CD4-positive, alpha-beta T cell treated with Interleukin-6 at 100 ng/mL for 8 hours (primary cell): ENCODE results near the gene ATXN7.

ENCODE experiments used
- DNase-seq: peaks from one replicate; pipeline ENCODE4 v3.0.0-alpha.2; 2020; ENCODE audit warnings: mixed read lengths, low spot score

The ATXN7 gene

DNA sequence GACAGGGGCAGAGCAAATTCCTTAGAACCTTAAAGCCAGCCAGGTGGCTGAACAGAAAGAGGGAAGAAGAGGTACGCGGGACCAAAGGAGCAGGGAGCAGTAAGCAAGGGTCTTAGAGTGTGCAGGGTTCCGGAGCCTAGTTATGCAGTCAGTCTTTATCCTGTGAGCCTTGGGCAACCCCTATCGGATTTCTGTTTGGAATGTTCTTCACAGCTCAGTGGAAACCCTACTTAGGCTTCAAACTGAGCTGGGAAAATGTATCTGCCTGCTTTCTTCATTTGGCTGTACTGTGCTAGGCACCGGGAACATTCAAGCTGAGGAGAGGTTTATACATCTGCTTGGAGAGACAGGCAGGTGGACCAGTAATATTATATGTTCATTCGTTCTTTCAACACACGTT lies 122.5 kb downstream of the ATXN7 start:
- DNase-seq: no peak

DNA sequence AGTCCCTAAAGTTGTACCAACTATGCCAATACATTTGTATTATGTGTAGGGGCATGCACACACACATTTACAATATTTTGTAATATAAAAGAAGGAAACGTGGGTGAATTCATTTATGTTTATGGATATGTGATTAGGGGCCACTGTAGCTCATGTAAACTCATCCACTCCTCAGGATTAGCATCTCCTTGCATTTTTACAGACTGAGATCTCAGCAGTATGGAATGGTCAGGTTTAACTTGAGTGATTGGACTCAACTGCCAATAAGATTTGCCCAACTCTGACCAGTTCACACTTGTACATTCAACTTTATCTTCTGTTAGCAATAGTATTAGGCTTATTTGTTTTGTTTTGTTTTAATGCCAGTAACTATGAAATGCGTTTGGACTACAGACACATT lies 123.2 kb downstream of the ATXN7 start:
- DNase-seq: no peak

GRCh38 chr3:63988943-63989342 lies 125.3 kb downstream of the ATXN7 start:
- no peak for DNase-seq

- DNase-seq: no peak
These were observed 126.5 kb downstream of the ATXN7 start for GRCh38 chr3:63990204-63990603.

- no peak for DNase-seq
These were observed 127.1 kb downstream of the ATXN7 start for GRCh38 chr3:63990733-63991132.

DNA sequence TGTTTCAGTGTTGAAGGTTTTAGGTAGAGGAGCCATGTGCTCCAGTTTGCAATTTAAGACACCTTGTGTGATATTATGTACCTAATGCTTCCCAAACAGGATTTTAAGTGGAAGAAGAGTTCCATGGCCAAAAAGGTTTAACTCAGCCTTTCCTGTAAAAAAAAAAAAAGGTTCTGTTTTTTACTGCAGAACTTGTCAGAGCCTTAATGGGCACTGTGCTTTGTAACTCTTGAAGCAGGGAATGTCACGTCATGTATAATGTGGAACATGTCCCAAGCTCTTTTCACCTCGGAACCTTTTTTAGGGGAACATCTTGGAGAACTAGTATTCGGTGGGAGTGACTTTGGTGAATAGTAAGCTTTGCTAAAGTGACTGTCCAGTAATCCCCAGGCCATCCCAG lies 128.0 kb downstream of the ATXN7 start:
- DNase-seq: no peak

- DNase-seq: no peak
These were observed 129.0 kb downstream of the ATXN7 start for GRCh38 chr3:63992516-63993209.

DNA sequence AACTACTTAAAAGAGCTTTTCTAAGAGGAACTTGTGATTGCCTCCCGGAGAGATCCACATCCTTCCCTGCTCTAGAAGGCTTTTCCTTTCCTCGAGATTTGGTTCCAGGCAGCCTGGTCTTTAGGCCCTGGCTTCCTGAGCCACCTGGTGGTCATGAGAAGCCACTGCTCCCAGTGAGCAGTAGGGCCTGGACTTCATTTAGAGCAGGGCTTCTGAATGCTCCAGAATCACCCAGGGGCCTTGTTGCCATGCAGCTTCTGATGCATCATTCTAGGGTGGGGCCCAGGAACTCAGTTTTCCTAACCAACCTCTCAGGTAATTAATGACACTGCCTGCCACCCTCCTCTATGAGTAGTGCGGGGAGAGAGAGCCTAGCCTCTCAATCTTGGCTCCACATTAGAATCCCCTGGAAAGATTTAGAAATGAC lies 130.0 kb downstream of the ATXN7 start:
- DNase-seq: peak; percentile 57

- DNase-seq: no peak
These were observed 131.4 kb downstream of the ATXN7 start for GRCh38 chr3:63995086-63995485.

DNA sequence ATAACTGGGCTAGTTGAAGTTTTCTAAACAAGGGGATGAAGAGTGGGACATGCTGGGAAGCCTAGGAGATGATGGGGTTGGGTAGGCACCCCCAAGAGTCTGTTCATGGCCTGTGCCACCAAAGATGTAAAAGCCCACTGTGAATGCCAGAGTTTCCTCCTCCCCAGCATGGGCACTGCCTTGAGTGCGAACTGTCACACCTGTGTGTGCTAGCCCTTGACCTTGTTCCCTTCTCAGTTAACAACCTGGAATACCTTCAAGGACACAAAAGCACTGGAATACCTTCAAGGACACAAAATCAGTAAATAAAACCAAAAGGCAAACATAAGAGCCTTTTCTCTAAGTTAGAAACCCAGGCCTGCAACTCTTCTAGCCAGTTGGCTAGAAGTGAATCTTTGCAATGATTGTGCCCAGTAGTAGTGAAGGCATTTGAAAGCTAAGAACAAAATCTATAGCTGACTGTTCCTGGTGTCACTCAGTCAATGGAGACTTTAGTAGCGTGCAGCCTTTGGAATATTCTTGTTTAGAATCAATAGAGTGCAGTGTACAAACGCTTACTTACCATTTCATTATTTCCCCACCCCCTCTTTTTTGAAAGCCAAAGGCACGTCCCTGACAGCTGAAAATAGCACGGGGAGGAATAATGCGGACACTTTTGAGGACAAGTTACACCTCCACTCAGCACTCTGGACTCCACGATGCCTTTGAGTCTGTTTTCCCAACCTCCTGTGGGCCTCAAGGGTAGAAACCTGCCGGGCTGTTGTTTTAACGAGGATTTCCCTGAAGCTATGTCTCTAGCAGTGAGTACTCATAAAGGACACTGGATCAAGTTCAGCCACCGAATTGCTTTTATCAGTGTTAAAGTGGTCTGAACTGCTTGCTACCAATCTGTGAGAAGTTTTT lies 135.4 kb downstream of the ATXN7 start:
- DNase-seq: no peak

- no peak for DNase-seq
These were observed 136.9 kb downstream of the ATXN7 start for GRCh38 chr3:64000453-64001055.

GRCh38 chr3:64002233-64002632 lies 138.6 kb downstream of the ATXN7 start:
- DNase-seq: no peak

- no peak for DNase-seq
These were observed 139.9 kb downstream of the ATXN7 start for GRCh38 chr3:64003589-64003988.

DNA sequence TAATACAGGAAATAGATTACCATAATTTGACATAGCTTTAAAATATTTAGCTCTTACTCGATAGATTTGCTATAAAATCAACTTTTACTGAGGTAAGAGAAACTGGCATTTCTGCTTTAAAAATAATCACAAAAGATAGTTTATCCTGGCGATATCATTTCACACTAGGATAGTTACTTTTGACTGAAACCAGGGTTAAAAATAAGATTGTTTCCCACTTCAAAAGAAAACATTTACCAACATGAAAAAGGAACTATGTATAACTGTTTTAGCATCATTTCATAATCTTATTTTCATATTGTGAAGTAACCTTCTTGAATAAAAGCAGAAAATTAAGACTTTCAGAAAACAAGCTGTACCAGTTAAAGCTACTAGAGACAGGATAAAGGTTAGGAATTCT lies 144.3 kb downstream of the ATXN7 start:
- no peak for DNase-seq

DNA sequence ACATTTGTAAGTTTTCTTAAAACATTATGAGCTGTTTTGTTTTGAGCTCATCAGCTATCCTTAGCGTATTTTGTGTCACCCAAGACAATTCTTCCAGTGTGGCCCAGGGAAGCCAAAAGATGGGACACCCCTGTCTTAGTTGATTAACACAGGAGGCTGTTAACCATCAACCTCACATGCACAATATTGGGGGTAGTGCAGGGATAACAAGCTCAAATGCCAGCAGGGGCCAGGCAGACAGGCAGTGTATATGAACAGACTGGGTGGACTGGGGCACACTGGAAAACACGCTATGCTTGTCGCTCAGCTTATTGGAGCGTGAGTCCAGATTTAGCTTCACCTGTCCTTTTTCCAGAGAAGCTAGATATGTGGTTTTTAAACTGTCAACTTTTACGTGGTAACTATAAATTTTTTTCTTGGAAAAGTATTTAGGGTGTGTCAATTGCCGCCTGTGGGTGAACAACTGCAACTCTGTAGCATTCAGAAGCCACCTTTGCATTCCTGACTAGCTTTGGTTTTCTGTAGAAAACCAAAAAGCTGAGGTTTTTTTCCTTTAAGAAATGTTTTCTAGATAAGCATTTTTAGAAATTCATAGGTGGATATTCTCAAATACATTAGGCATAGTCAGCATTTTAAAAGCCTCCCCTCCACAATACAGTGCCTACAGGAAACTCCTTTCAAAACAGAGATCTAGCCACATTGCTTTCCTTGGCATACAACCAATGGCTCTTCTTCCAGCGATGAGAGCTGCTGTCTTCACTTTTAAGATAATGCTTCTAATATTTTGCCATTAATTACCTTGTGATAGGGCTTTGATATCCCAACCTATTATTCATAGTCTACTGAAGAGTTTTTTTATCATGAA lies 145.1 kb downstream of the ATXN7 start:
- DNase-seq: no peak

DNA sequence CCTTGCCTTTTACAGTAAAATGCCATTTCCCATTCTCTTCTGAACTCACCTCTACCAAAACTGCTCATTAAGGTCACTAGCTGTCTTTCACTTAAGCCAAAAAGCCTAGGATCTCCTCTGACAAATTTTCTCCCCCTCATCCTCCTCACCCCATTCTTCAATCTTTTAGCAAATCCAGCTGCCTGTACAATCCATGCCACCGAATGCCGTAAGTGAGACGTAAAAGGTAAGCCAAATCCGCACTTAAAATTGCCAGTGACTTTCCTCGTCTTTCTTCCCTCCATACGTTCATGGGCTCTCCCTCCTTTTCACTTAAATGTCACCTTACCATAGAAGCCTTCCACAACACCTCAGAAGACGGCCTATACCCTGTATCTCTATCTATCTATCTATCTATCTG lies 145.9 kb downstream of the ATXN7 start:
- DNase-seq: no peak

DNA sequence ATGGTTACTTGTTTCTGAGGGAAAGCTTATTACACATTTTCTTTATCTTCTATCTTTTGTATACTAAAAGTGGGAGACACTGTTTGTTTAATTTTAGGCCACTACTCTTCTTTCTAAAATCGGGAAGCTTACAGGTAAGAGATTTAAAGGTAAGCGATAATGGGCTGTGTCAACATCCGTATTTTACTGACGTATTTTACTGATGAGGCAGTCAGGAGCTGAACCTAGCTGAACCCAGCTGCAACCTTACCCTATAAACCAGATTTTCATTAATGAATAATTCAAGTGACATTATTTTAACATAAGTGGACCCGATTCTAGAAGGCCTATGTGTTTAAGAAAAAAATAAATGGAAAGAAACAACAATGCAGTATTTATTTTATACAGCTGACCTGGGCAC lies 146.5 kb downstream of the ATXN7 start:
- DNase-seq: no peak

DNA sequence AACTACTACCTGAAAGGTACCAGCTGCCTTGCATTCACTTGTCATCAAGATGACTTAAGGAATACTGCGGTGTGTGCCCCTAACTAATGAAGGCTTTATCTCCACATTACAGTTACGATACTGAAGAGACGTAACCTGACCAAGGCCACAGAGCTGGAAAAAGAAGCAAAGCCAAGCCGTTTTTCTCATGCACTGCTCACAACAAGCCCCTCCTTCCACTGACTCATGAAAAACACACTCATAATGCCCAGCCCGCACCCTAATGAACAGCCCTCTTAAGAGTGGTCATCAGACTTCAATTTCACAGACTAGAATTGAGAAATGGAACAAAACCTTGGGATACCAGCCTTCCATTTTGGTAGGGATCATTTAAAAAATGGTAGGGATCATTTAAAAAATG lies 148.0 kb downstream of the ATXN7 start:
- DNase-seq: no peak

GRCh38 chr3:64016941-64017620 lies 153.4 kb downstream of the ATXN7 start:
- no peak for DNase-seq

DNA sequence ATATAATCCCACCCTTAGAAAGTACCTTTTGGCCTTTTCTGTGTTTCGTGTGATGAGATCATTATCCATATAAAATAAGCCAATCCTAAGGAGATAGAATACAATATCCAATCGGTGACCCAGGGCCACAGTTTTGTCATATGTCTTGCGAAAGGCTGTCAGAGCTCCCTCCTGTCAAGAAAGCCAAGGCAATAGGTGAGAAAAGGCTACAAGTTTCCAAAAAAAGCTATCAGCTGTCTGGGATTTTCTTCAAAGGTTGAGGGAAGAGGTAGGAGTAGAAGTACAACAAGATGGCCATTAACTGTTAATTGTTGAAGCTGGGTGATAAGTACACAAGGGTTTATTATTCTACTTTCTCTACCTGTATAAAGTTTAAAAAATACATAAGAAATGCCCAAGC lies 155.6 kb downstream of the ATXN7 start:
- no peak for DNase-seq

- no peak for DNase-seq
These were observed 156.2 kb downstream of the ATXN7 start for GRCh38 chr3:64019879-64020278.
